HG02884 (cell line): ENCODE measurements around the gene GNAO1.

Source experiments
- ATAC-seq: cut with Tn5 transposase; IDR thresholded peaks from one replicate; pipeline ENCODE4 v1.9.1; 2021; ENCODE audit warnings: mild to moderate bottlenecking, moderate library complexity; ENCODE audit not compliant: unreplicated experiment

GNAO1 gene

DNA sequence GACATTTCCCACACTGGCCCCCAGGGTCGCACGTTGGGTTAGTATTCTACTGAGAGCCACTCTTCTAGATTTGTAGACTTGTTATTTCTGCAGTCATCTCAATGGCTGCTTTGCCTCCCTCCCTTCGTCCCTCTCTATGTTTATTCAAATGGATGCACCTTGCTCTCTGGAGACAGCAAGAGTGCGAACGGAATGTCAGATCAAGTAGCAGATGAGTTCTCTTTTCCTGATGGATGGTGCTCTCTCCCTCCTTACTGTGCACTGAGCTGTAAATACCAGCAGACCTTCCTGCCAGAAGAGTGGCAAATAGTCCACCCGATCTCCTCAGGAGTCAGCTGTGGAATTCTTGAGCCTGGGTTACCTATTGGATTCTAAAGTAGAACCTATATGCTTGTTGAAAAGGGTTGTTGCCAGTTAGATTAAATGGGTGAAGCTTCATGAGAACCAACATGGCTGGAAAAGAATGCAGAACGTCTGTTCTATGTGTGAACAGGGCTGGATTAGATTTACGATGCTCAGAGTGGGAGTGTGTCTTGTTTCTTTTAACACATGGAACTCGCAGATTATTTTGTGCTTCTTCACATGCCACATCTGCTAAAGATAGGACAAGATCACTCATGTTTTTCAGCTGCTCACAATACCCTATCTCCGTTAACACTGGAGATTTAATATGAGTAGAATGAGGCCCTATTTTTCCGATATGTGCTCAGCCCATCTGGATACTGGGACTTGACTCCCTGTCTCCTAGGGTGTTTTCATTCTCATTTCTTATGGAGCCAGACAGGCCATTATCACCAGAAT is 6.1 kb downstream of the GNAO1 start:
- ATAC-seq, result no peak

DNA sequence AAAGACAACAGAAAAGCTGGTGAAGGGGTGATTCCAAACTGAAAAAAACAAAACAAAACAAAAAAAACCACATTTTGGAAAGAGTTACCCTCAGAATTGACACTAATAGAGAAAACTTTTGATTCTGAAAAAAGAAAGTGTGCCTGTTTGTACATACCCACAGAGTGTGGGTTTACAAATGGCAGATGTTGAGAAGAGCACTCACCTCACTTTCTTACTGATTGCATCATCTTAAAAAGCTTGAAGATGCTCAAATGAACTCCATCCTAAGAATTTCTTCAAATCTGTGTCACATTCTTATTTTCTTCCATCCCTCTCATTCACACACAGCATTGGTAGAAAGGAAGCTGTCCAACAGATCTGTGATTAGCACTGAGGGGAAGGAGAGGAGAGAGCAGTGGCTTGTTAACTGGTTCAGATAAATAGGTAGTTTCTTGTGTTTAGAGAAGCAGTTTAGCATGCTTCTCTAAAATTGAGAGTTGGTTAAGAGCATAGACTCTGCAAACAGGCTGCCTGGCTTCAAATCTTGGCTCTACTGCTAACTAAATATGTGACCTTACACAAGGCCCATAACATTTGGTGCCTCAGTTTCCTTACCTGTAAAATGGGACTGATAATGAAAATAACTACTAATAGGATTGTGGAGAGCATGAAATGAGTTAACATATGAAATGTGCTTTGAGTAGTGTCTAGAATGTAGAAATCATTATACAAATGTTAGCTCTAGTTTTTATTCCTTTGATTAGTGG is 6.9 kb downstream of the GNAO1 start:
- no peak for ATAC-seq

DNA sequence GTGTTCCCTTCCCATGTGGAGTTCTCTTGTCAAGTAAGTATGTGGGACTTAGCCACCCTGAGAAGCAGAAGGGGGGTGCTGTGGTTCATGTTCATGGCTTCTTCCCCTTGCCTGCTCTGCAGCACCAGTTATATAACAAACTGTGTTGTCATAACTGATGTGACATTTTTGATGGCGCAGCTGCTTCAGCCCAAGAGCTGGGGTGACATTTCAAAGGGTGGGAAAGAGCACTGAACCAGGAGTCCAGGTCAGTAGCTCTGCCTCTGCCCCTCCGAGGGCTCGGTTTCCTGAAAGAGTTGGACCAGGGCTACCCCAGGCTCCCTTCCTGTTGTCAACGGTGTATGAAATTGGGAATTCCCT is 7.4 kb downstream of the GNAO1 start:
- no peak for ATAC-seq

DNA sequence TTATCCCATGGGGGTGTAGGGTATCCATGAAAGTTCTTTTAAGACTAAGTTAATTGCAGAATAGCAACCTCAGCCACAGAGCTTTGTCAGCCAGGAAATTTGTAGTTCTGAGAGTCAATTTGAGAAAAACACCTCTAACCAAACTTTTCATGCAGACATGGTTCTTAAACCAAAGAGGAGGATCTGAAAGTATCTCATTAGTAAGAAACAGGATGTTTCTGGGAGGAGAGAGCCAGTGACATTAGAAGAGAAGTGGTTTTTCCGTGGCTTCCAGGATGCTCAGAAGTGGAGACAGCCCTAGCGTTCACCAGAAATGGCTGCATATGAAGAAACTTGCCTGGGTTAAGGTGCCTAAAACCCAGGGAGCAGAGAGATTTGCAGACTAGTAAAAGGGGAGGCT is 7.9 kb downstream of the GNAO1 start:
- ATAC-seq, result peak; percentile 50

DNA sequence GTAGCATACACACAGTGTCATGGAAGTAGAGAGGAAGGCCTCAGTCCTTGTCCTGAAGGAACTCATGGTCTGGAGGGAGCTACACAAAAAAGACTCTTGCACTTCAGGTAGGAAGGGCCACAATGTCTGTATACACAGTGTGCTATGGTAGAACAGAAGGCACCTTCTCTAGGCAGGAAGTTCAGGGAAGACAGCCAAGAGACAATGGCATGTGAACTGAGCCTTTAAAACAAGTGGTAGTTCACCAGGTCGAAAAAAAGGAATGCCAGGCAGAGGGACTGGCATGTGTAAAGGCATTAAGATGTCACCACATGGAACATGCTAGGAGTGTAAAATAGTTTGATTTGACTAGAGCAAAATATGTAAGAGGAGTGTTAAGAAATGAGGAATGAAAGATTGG is 9.7 kb downstream of the GNAO1 start:
- no peak for ATAC-seq

DNA sequence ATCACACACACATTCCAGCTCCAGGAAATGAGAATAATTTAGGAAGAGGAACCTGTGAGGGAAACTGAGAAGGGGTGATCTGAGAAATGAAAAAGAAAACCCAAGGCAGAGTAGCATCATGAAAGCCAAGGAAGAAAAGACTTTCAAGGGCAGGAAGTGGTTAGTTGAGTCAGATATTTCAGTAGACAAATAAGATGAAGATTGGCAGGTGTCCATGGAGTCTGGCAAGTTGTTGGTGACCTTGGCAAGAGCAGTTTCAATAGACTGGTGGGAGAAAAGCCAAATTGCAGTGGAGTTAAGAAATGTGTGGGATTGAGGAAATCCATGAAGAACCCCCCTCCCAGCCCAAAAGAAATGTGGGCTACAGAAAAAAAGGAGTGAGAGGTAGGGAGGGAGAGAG is 10.7 kb downstream of the GNAO1 start:
- no peak for ATAC-seq

DNA sequence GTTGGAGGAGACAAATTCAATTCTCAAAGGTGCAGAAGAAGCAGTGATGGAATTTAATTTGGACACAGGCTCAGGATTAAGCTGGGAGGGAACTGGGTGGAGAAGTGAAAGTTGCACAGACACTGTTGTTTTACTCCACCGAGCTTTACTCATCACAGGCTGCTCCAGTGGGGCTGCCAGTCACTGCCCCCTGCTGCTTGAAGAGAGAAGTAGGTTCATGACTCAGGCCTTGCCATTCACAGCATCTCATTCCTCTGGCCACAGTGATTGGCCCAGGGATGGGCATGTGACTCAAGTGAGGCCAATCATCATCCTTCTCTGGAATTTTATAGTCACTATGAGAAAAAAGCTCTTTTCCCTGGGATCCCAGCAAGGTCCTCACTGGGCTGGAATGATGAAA is 11.8 kb downstream of the GNAO1 start:
- peak; percentile 76 for ATAC-seq

DNA sequence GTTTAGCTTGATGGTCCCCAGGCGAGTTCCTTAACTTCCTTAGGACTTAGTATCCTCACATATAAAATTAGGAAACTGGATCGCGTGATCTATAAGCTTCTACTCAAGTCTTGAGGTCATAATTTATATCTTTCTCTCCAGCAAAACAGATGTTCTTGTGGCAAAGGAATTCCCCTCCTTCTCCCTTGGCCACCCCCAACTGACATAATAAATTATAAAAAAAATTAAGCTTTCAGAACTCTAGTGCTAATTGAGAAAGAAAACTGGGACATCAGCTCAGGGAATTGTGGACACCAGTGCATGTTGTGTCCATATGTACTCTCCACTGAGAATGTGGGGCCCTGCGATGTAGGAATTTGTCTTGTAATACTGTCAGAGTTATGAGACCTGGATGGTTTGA is 13.5 kb downstream of the GNAO1 start:
- no peak for ATAC-seq

DNA sequence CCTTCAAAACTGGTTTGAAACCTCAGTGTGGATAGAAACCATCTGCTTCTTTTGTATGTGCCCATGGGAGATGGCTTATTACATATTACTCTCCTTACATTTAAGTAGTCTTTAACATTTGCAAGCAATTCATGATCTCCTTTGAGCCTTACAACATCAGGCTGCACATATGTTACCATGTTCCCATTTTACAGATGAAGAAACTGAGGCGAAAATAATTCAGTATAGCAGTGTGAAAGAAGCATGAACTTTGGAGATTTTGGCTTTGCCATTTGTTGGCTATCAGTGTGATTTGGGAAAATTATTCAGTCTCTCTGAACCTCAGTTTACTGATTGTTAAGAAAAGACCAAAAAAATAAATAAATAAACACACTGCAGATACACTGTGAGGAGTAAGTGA is 15.7 kb downstream of the GNAO1 start:
- ATAC-seq, result no peak

DNA sequence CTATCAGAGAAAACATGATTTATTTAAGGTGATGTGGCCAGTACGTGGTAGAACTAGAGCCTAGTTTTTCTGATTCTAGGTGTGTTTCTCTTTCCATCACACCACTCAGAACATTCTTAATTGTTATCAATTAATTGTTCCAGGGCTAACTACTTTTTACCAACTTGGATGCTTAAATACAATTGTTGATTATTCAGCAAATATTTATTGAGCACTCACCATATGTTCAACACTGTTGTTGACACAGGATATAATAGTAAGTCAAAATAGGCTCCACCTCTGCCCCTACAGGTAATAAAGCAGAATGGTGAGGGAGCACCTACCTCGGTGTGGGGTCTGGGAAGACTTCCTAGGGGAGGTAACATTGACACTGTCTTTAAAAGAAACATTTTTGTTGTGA is 16.1 kb downstream of the GNAO1 start:
- no peak for ATAC-seq

DNA sequence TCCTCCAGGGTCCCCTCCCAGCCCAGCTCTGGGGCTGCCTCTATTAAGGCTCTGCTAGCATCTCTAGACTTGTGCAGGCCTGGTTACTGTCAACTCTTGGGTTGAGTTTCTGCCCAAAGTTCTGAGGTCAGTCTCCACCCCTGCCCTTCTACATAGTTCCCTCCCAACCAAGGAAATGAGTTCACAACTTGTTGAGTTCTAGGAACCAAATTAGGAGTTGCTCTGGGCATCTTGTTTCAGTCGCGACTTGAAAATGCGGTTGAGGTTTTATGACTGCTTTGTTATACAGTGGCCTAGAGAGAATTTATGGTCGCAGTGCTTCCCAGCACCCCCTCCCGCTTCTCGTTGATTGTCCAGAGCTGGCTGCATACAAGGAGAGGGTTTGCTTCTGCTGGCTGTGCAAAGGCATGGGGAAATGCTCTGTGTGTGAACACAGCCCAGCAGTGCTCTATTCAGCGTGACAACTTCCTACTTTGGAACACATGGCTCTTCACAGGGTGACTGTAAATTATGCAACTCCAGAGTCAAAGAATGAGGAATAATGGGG is 20.2 kb downstream of the GNAO1 start:
- ATAC-seq, result no peak

DNA sequence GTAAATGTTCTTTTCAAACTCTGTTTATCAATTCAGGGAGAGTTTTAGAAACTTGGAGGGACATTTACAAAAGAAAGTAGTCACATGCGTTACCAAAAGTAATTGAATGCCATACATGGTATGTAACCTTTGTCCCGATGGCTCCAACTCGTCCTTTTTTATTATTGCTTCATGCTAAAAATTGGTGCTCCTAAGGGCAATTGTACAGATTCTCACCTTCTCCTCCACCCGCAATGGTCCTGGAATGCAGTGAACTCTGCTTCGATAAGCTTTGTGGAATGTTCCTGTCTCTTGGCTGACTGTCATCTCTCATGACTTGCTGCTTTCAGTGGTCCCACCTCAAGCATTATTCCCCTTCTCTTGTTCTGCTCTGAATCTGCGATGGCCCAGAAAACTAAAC is 20.9 kb downstream of the GNAO1 start:
- ATAC-seq, result no peak

DNA sequence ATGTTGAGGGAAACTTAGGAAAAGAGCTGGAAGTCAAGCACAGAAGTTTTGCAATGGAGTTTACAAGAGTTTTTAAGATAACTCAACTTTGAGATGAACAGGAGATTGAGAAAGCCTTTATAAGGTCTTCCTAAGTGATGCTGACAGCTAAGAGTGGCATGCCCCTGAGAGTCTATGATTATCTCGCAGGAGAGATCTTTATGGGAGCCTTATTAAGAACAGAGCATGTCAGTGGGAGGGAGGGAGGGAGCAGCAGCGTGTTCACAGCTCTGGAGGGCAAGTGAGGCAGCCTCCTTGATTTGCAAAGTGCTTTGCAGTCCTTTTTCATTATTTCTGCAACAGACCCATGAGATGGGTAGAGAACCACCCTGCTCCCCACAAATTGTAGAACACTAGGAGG is 30.7 kb downstream of the GNAO1 start:
- no peak for ATAC-seq

DNA sequence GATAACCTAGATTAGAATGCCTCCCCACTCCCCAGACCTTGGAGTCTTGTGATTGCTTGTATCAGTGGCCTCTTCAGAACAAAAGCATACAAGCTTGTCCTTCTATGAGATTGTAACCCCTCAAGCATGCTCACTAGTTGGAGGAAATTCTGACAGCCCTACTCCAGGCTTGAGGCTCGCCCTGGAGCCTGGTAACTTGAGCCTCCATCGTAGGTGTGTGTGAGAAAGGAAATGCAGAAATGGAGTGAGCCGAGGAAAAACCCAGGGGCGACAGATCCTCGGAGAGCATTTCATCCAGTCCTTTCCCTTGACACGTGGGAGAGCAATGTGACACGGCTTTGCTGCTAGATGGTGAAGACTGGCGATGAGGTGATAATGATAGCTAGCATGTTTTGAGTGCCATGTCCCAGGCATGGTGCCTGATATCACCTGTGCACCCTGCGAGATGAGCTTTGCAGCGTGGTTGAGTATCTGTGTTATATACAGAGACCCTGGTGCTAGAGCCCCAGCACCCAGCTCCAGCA is 31.2 kb downstream of the GNAO1 start:
- ATAC-seq, result no peak

DNA sequence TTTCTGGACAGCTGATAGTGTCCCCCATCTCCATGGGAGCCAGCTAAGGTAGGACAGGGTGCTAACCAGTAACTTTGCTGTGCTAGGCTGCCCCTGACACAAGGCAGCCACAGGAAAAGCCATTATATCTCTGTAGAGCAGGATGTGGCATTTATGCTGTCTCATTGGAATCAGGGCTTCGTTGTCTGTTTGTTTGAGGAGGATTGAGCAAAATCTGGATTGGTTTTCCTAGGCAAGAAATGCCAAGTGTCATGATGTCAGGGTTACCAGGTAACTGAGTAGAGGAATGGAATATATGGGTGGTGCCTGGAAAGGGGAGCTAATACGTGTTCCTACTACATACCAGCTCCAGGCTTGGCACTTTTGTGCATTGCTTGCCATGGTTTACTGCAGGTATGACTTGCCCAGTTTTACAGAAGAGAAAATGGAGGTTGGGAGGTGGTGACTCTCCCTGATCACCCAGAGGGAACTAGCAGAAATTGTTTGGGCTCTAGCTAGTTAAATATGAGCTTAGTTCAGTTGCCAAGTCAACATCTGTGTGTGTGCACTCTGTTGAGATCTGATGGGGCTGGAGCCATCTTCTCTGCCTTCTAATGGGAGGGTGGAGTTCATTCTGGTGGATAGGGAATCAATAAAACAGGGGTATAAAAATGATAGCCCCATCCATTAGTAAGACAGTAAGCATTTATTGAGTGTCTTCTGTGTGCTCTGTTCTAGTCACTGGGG is 33.9 kb downstream of the GNAO1 start:
- ATAC-seq, result no peak

DNA sequence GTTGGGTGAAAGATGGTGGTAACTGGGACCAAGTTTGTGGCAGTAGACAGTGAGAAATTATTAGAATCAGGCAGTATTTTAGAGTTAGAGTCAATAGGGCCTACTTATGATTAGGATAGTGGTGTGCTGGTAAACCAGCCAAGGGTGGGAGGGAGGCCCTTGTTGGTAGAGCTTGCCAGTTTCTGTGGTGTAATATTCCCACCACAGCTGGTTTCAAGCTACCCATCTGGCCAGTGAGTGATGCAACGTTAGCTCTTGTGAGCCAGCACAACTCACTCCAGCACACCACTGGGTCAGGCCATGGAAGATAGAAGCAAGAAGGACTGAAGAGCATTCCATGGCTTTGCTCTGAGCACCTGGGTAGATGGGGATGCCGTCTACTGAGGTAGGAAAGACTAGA is 34.9 kb downstream of the GNAO1 start:
- ATAC-seq, result no peak

DNA sequence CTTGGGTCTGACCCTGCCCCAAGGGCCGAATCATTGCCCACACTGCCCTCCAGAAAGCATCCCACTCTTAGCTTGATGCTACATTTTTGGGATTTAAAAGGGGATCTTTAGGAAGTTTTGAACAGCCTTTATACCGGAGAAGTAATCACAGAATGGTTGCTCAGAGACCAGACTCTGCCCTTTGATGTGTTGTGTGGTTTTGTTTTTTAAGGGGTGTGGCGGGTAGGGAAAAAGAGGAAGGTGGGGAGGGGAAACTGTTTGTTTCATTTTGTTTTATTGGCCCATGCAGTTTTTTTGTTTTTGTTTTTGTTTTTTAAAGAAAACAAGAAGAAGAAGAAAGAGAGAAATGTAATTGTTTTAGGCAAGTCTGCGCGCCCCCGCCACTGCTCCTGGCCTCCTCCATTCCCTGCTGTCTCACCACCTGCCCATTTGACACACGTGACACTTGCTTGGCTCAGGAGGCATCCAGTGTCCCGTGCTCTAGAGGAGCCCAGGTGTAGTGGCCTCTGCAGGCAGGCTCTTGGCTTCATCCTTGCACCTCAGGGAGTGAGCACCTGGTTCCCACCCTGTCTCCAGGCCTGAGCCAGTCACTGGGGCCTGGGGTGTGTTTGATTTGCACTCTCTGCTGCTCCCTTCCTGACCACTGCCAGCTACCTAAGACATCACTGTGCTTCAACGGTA is 35.7 kb downstream of the GNAO1 start:
- no peak for ATAC-seq

DNA sequence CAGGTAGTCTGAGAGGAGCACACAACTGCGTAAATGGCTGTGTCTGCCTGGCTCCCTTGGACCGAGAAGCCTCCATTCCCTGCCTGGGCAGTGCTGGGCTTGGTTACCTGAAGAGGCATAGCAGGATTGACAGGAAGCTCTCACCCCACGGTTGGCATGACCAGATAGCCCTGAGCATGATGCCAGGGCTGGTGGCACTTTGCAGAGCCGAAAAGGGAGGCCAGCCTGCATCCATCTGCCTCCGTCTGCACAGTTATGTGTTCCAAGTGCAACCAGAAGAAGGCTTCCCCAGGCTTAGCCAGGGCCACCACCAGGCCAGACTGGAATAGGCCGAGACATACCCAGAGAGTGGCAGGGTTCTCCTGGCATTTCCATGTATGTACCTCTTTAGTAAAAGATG is 36.6 kb downstream of the GNAO1 start:
- no peak for ATAC-seq

DNA sequence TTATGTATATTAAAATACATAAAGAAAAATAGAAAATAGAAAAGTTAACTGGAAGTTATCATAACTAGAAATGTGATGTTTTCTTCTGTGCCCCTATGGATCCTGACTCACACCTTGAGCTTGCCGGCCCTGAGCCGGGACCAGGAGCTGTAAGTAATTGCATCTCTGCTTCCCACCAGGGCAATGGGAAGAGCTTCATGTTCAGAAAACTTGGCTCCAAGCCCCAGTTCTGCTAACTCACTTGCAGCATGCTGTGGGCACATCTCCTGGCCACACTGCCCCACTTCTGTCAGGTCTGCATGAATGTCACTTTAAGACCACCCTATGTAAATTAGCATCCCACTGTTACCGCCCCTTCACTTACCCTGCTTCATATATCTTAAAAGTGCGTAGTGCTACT is 37.2 kb downstream of the GNAO1 start:
- ATAC-seq, result no peak

DNA sequence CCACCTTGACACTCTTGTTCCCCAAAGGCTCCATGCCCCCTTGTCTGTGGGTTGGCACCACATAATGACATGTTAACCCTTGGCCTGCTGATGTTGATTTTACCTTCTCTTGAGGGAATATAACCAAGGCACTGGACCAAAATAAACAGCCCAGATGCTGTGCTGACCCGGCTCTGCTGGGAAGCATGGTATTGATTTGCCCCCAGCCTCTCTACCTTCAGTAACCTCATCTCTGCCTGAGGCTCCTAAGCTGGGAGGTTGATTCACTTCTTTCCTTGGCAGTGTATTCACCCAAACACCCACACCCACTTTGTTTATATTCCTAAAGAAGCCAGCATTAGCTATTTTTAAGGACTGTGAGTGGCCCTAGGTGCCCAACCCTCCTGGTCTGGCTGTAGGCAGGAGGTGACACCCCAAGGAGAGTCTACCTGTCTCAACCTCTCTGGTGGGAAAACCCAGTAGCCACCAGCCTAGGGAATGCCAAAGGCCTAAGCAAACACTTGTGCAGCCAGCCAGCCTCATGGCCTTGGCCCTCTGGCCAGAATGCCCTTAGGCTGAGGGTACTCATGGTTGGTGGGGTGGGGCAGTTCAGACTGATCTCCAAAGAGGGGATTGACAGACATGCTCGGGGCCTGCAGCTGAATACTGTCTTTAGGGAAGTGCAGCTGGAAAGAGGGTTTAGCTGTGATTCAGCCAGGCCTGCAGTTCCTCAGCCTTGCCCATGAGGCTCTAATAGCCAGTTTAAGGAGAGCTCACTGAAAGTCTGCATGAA is 42.7 kb downstream of the GNAO1 start:
- no peak for ATAC-seq
